Measurements from ENCODE around the gene TSPAN14.

GRCh38 chr10:80545258-80545881 is 91.3 kb downstream of the TSPAN14 start:
- TF ChIP-seq CTCF (conservative IDR thresholded peaks at IDR 0.05; ENCODE audit: low read depth, low read length) (no peak), EZH2phosphoT487 (IDR thresholded peaks at IDR 0.05; ENCODE audit: borderline replicate concordance, low read length) (no peak), EZH2 (IDR thresholded peaks at IDR 0.05; ENCODE audit: low read length, unreplicated experiment) (no peak)

All from PC-3 (cell line).